H1 (cell line): ENCODE measurements around the gene A2ML1.

Experiments used
- BACH1 ChIP-seq: IDR thresholded peaks from 2 replicates; pipeline ENCODE4 v1.6.1; 2012; ENCODE audit warnings: low read length, improper control_type of control experiment
- CREB1 ChIP-seq: IDR thresholded peaks from 2 replicates; pipeline ENCODE4 v1.6.1; 2012; ENCODE audit warnings: inconsistent platforms
- CTCF ChIP-seq, 3 experiments: IDR thresholded peaks; 1 replicate in 2 of 3; 2 replicates in 1 of 3; pipeline versions ENCODE4 v1.5.1 to v1.6.1; 2011; ENCODE audit warnings: low read length in 3 of 3, mild to moderate bottlenecking in 3 of 3, inconsistent platforms in 2 of 3, low read depth in 1 of 3, moderate library complexity in 1 of 3; ENCODE audit not compliant: insufficient read depth in 1 of 3; ENCODE audit errors: control extremely low read depth in 1 of 3
- JUN ChIP-seq: IDR thresholded peaks from 2 replicates; pipeline ENCODE4 v1.6.1; 2011; ENCODE audit warnings: low read depth, mild to moderate bottlenecking, improper control_type of control experiment, low read length
- MAFK ChIP-seq: IDR thresholded peaks from 2 replicates; pipeline ENCODE4 v1.6.1; 2012; ENCODE audit warnings: low read depth, mild to moderate bottlenecking, improper control_type of control experiment, low read length
- POLR2A ChIP-seq, 2 experiments: IDR thresholded peaks; 1 replicate in 1 of 2; 2 replicates in 1 of 2; pipeline ENCODE4 v1.6.1; 2011; ENCODE audit warnings: low read depth in 2 of 2, low read length in 2 of 2, mild to moderate bottlenecking in 2 of 2; ENCODE audit errors: control extremely low read depth in 1 of 2
- TEAD4 ChIP-seq: IDR thresholded peaks from 2 replicates; pipeline ENCODE4 v1.6.1; 2012; ENCODE audit warnings: low read depth, low read length, inconsistent platforms, mixed read lengths
- USF2 ChIP-seq: IDR thresholded peaks from 2 replicates; pipeline ENCODE4 v1.6.1; 2011; ENCODE audit warnings: low read length, improper control_type of control experiment

- TF ChIP-seq BACH1 (no peak), USF2 (no peak), JUN (no peak), CTCF (IDR thresholded peaks at IDR 0.05; ENCODE audit: control extremely low read depth in 1 of 3, insufficient read depth in 1 of 3, low read depth in 1 of 3, low read length in 3 of 3) (no peak), POLR2A (IDR thresholded peaks at IDR 0.05; ENCODE audit: control extremely low read depth in 1 of 2, low read depth in 2 of 2, low read length in 2 of 2) (no peak; a peak in 1 of 3 replicates), TEAD4 (no peak), CREB1 (no peak), MAFK (no peak)
These were observed 84.1 kb downstream of the A2ML1 start for GRCh38 chr12:8906266-8907180.
